H9 (cell line): Measurements from ENCODE around the gene TMEM271. TPM values are rescaled to one million over a fixed set of nuclear protein-coding genes. Genes with fewer than 3 reads are reported as not detected.
"Not testable (repeated sequence)": the region's sequence is repeated elsewhere in the genome, so short reads cannot be mapped to it uniquely, and the experiment has no call there.

Experiments
- DNase-seq: peaks from one replicate; pipeline ENCODE4 v3.0.0-alpha.2; 2017
- H2AFZ ChIP-seq: one replicate; pipeline ENCODE4 v1.6.1; 2013; ENCODE audit warnings: mild to moderate bottlenecking, low read length, control low read depth, moderate library complexity
- H2AK5ac ChIP-seq: 2 replicates; pipeline ENCODE4 v1.6.1; 2013; ENCODE audit warnings: low read length, control low read depth, mixed read lengths; ENCODE audit not compliant: insufficient read length
- H2BK120ac ChIP-seq: one replicate; pipeline ENCODE4 v1.6.1; 2013; ENCODE audit warnings: low read depth, mild to moderate bottlenecking, low read length, control low read depth, inconsistent platforms; ENCODE audit not compliant: poor library complexity, severe bottlenecking
- H2BK12ac ChIP-seq: 2 replicates; pipeline ENCODE4 v1.6.1; 2013; ENCODE audit warnings: low read length, control low read depth, mixed read lengths, low read depth; ENCODE audit not compliant: insufficient read length
- H2BK15ac ChIP-seq: 2 replicates; pipeline ENCODE4 v1.6.1; 2013; ENCODE audit warnings: low read depth, low read length, control low read depth
- H2BK20ac ChIP-seq: one replicate; pipeline ENCODE4 v1.6.1; 2013; ENCODE audit warnings: low read depth, mild to moderate bottlenecking, low read length, control low read depth, inconsistent platforms; ENCODE audit not compliant: poor library complexity, severe bottlenecking
- H2BK5ac ChIP-seq: 2 replicates; pipeline ENCODE4 v1.6.1; 2013; ENCODE audit warnings: low read length, control low read depth, mixed read lengths; ENCODE audit not compliant: insufficient read length
- H3K14ac ChIP-seq: 2 replicates; pipeline ENCODE4 v1.6.1; 2013; ENCODE audit warnings: low read length, control low read depth; ENCODE audit not compliant: insufficient read depth
- H3K18ac ChIP-seq: 2 replicates; pipeline ENCODE4 v1.6.1; 2013; ENCODE audit warnings: low read depth, mild to moderate bottlenecking, mixed read lengths, low read length, control low read depth; ENCODE audit not compliant: insufficient read length
- H3K23ac ChIP-seq: 2 replicates; pipeline ENCODE4 v1.6.1; 2013; ENCODE audit warnings: low read length, control low read depth, mixed read lengths, low read depth; ENCODE audit not compliant: insufficient read length
- H3K23me2 ChIP-seq: 2 replicates; pipeline ENCODE4 v1.6.1; 2013; ENCODE audit warnings: low read depth, mild to moderate bottlenecking, mixed read lengths, low read length, control low read depth; ENCODE audit not compliant: insufficient read length, poor library complexity, severe bottlenecking
- H3K27ac ChIP-seq: 2 replicates; pipeline ENCODE4 v1.5.1; 2013; ENCODE audit warnings: low read length, control low read depth, mixed read lengths, low read depth; ENCODE audit not compliant: insufficient read length
- H3K27me3 ChIP-seq: 2 replicates; pipeline ENCODE4 v1.6.1; 2013; ENCODE audit warnings: low read length, control low read depth, inconsistent platforms; ENCODE audit not compliant: insufficient read depth
- H3K4ac ChIP-seq: 2 replicates; pipeline ENCODE4 v1.6.1; 2013; ENCODE audit warnings: low read depth, mild to moderate bottlenecking, control low read depth, inconsistent platforms, low read length, moderate library complexity
- H3K4me1 ChIP-seq: 2 replicates; pipeline ENCODE4 v1.6.1; 2013; ENCODE audit warnings: low read length, control low read depth, inconsistent platforms; ENCODE audit not compliant: insufficient read depth
- H3K4me2 ChIP-seq: 2 replicates; pipeline ENCODE4 v1.6.1; 2013; ENCODE audit warnings: low read length, control low read depth, mixed read lengths; ENCODE audit not compliant: insufficient read length, insufficient read depth
- H3K56ac ChIP-seq: 2 replicates; pipeline ENCODE4 v1.6.1; 2013; ENCODE audit warnings: low read depth, mild to moderate bottlenecking, mixed read lengths, low read length, control low read depth; ENCODE audit not compliant: insufficient read length
- H3K79me1 ChIP-seq: 2 replicates; pipeline ENCODE4 v1.6.1; 2013; ENCODE audit warnings: low read depth, mild to moderate bottlenecking, moderate library complexity, low read length, control low read depth, inconsistent platforms; ENCODE audit not compliant: insufficient read depth, poor library complexity, severe bottlenecking
- H3K79me2 ChIP-seq: 2 replicates; pipeline ENCODE4 v1.6.1; 2013; ENCODE audit warnings: low read length, control low read depth, inconsistent platforms; ENCODE audit not compliant: insufficient read depth
- H3K9ac ChIP-seq: 2 replicates; pipeline ENCODE4 v1.6.1; 2013; ENCODE audit warnings: low read length, control low read depth, mixed read lengths; ENCODE audit not compliant: insufficient read length; ENCODE audit errors: extremely low read depth
- H3K9me3 ChIP-seq: one replicate; pipeline ENCODE4 v1.6.1; 2013; ENCODE audit warnings: low read depth, low read length, inconsistent platforms; ENCODE audit not compliant: control insufficient read depth
- H3T11ph ChIP-seq: one replicate; pipeline ENCODE4 v1.6.1; 2013; ENCODE audit warnings: mild to moderate bottlenecking, low read length, control low read depth, inconsistent platforms
- H4K20me1 ChIP-seq: one replicate; pipeline ENCODE4 v1.6.1; 2013; ENCODE audit not compliant: control insufficient read depth, insufficient read length, insufficient read depth
- H4K5ac ChIP-seq: 2 replicates; pipeline ENCODE4 v1.6.1; 2013; ENCODE audit warnings: low read depth, mild to moderate bottlenecking, mixed read lengths, low read length, control low read depth; ENCODE audit not compliant: insufficient read length
- H4K8ac ChIP-seq: replicated peaks from 2 replicates; pipeline ENCODE4 v1.6.1; 2013; ENCODE audit warnings: low read length, control low read depth, mixed read lengths, low read depth; ENCODE audit not compliant: insufficient read length
- H4K91ac ChIP-seq: 2 replicates; pipeline ENCODE4 v1.6.1; 2013; ENCODE audit warnings: low read depth, mild to moderate bottlenecking, moderate library complexity, mixed read lengths, low read length, control low read depth; ENCODE audit not compliant: insufficient read length
- H3K27ac Mint-ChIP-seq, 3 experiments: 2 replicates in 2 of 3; 3 replicates in 1 of 3; pipeline ENCODE4 v1.8.0; 2020 to 2021; ENCODE audit warnings: mixed read lengths in 3 of 3, mild to moderate bottlenecking in 1 of 3, moderate library complexity in 1 of 3
- H3K27me3 Mint-ChIP-seq: 2 replicates; pipeline ENCODE4 v1.8.0; 2021; ENCODE audit warnings: low read depth, mild to moderate bottlenecking, moderate library complexity, mixed read lengths
- H3K36me3 Mint-ChIP-seq, 3 experiments: 2 replicates in 2 of 3; 3 replicates in 1 of 3; pipeline ENCODE4 v1.8.0; 2020 to 2021; ENCODE audit warnings: low read depth in 3 of 3, mixed read lengths in 3 of 3; ENCODE audit not compliant: insufficient read depth in 1 of 3
- H3K4me1 Mint-ChIP-seq, 2 experiments: 2 replicates each; pipeline ENCODE4 v1.8.0; 2020; ENCODE audit warnings: mixed read lengths in 2 of 2
- H3K4me3 Mint-ChIP-seq, 2 experiments: 2 replicates in 1 of 2; 3 replicates in 1 of 2; pipeline ENCODE4 v1.8.0; 2020 to 2021; ENCODE audit warnings: mild to moderate bottlenecking in 2 of 2, mixed read lengths in 2 of 2, moderate library complexity in 1 of 2
- H3K9me3 Mint-ChIP-seq, 2 experiments: 2 replicates in 1 of 2; 3 replicates in 1 of 2; pipeline ENCODE4 v1.8.0; 2020; ENCODE audit warnings: mild to moderate bottlenecking in 2 of 2, mixed read lengths in 2 of 2, moderate library complexity in 1 of 2
- CTCF ChIP-seq: fragments of 200-600 bp; sonication (generic); conservative IDR thresholded peaks from 3 replicates; pipeline ENCODE4 v1.8.0; 2021; ENCODE audit warnings: antibody characterized with exemption, mild to moderate bottlenecking
- WGBS: extraction: QIAGEN DNeasy Blood & Tissue Kit; methylation state at CpG from one replicate; pipeline ENCODE4 v1.1.7; 2013; ENCODE audit warnings: missing lambda C conversion rate, low lambda C conversion rate, mixed read lengths; ENCODE audit not compliant: insufficient read length; ENCODE audit errors: extremely low coverage; 5-methylcytosine and 5-hydroxymethylcytosine counted together
- total RNA-seq: library from RNA; stranded (reverse); gene quantifications from 2 replicates; pipeline ENCODE4 v1.2.1, GENCODE V29; 2021

Gene TMEM271
- total RNA-seq, 1 experiment from 2014 or later = 0.09 TPM

- Histone ChIP-seq H3K14ac (no peak overlapping the region), H2BK5ac (no peak overlapping the region), H3T11ph (no peak overlapping the region), H3K23ac (no peak overlapping the region), H3K27me3 (no peaks in the 10 kb centered on the region), H2AK5ac (no peak overlapping the region), H3K56ac (no peak overlapping the region), H3K79me1 (no peaks in the 10 kb centered on the region), H3K23me2 (no peaks in the 10 kb centered on the region), H2BK120ac (no peak overlapping the region), H4K20me1 (no peaks in the 10 kb centered on the region), H4K8ac (no peak overlapping the region), H4K91ac (no peak overlapping the region), H3K4me2 (no peak overlapping the region), H2BK15ac (no peak overlapping the region), H3K9me3 (no peaks in the 10 kb centered on the region), H2BK12ac (no peak overlapping the region), H3K9ac (no peak overlapping the region), H3K27ac (no peak overlapping the region), H2AFZ (no peak overlapping the region), H3K79me2 (no peaks in the 10 kb centered on the region), H4K5ac (no peak overlapping the region), H2BK20ac (no peak overlapping the region), H3K4me1 (no peaks in the 10 kb centered on the region), H3K18ac (no peak overlapping the region), H3K4ac (no peak overlapping the region)
- Mint-ChIP-seq H3K27me3 (peaks cover 32% of the 10 kb centered on the region), H3K9me3 (peaks cover 41 to 42% of the 10 kb centered on the region in 2 experiments), H3K27ac (no peak overlapping the region), H3K4me1 (peaks cover 0 to 4% of the 10 kb centered on the region in 2 experiments; a peak in 1 of 4 replicates), H3K36me3 (peaks cover 0 to 3% (median 1%) of the 10 kb centered on the region in 3 experiments; a peak in 3 of 7 replicates), H3K4me3 (no peak overlapping the region)
- DNase-seq = no peak
- WGBS = no CpG with 5 or more reads among the region's 5 CpGs
- no peak for TF ChIP-seq CTCF
Measured at GRCh38 chr4:552019-552418, 24.1 kb downstream of the TMEM271 start.

- H3K4me2 ChIP-seq, H2AK5ac ChIP-seq, H3K4ac ChIP-seq, H3T11ph ChIP-seq, H3K56ac ChIP-seq, H3K27ac Mint-ChIP-seq, H3K4me1 Mint-ChIP-seq, H3K4me3 Mint-ChIP-seq, DNase-seq, H3K18ac ChIP-seq, H2BK120ac ChIP-seq, H3K79me2 ChIP-seq, H3K14ac ChIP-seq, H4K20me1 ChIP-seq, H2BK20ac ChIP-seq, H2BK12ac ChIP-seq, H4K5ac ChIP-seq, H3K9me3 ChIP-seq, H4K91ac ChIP-seq, H3K4me1 ChIP-seq, H2BK5ac ChIP-seq, H3K9ac ChIP-seq, H3K27me3 ChIP-seq, H3K27ac ChIP-seq, H3K23me2 ChIP-seq, H4K8ac ChIP-seq, H3K36me3 Mint-ChIP-seq, H2BK15ac ChIP-seq, H3K23ac ChIP-seq, H2AFZ ChIP-seq, H3K79me1 ChIP-seq: not testable (repeated sequence)
- WGBS = no CpG with 5 or more reads among the region's 27 CpGs
- peaks cover 34 to 35% of the 10 kb centered on the region in 2 experiments for H3K9me3 Mint-ChIP-seq
- peaks cover 42% of the 10 kb centered on the region for H3K27me3 Mint-ChIP-seq
Measured at GRCh38 chr4:550268-550667, 25.8 kb downstream of the TMEM271 start.
